Esophagus (tissue), 2 donors: ENCODE measurements around the gene DAGLB. TPM values are rescaled to one million over a fixed set of nuclear protein-coding genes. Genes with fewer than 3 reads are reported as not detected.

Experiments used
- H3K27ac ChIP-seq, 2 donors: one replicate each; pipeline ENCODE4 v1.5.1; 2013; ENCODE audit warnings: low read depth in 2 of 2, mild to moderate bottlenecking in 2 of 2, inconsistent platforms in 1 of 2, low read length in 1 of 2, moderate library complexity in 1 of 2
- H3K27me3 ChIP-seq, 2 donors: one replicate each; pipeline ENCODE4 v1.6.1; 2013; ENCODE audit warnings: low read length in 2 of 2, control low read depth in 1 of 2, mild to moderate bottlenecking in 1 of 2; ENCODE audit not compliant: insufficient read depth in 2 of 2, control insufficient read depth in 1 of 2
- H3K36me3 ChIP-seq, 2 donors: one replicate each; pipeline ENCODE4 v1.6.1; 2013; ENCODE audit warnings: low read length in 1 of 2; ENCODE audit not compliant: control insufficient read depth in 2 of 2, insufficient read depth in 2 of 2
- H3K4me1 ChIP-seq, 2 donors: one replicate each; pipeline ENCODE4 v1.6.1; 2013; ENCODE audit warnings: low read length in 1 of 2; ENCODE audit not compliant: control insufficient read depth in 2 of 2, insufficient read depth in 2 of 2
- H3K4me3 ChIP-seq, 2 donors: one replicate each; pipeline ENCODE4 v1.5.1; 2013; ENCODE audit warnings: low read length in 2 of 2, mild to moderate bottlenecking in 2 of 2, low read depth in 1 of 2, moderate library complexity in 1 of 2
- H3K9me3 ChIP-seq, 2 donors: one replicate each; pipeline ENCODE4 v1.6.1; 2013; ENCODE audit warnings: mild to moderate bottlenecking in 2 of 2, low read depth in 1 of 2, low read length in 1 of 2, moderate library complexity in 1 of 2; ENCODE audit not compliant: control insufficient read depth in 2 of 2, insufficient read depth in 1 of 2
- WGBS, 2 donors: extraction: QIAGEN DNeasy Blood & Tissue Kit; methylation state at CpG; one replicate each; pipeline ENCODE4 v1.1.7; 2013; 5-methylcytosine and 5-hydroxymethylcytosine counted together
- polyA plus RNA-seq, 2 donors: library from polyadenylated mRNA; stranded (reverse); fragments of 200-250 nt; gene quantifications; one replicate each; pipeline ENCODE4 v1.2.3, GENCODE V29; 2013
- donor health status: healthy with polysubstance abuse.
- donor health status: Bipolar disorder and iron deficiency.

The DAGLB gene
- polyA plus RNA-seq, 2 donors = 8.4 to 9.2 TPM

- Histone ChIP-seq H3K4me1 (peaks cover 0 to 5% of the 10 kb centered on the region in 2 donors), H3K27ac (peak overlapping the region; percentile 89 to 98)
- WGBS, 2 donors = 25 to 26% methylated on average over 6 of the region's 6 CpGs
Observed at GRCh38 chr7:6482743-6483119, 35.0 kb upstream of the DAGLB start.

GRCh38 chr7:6482307-6482706 is 34.6 kb upstream of the DAGLB start:
- H3K9me3 ChIP-seq = no peaks in the 10 kb centered on the region
- no peaks in the 10 kb centered on the region for H3K27me3 ChIP-seq
- no peaks in the 10 kb centered on the region for H3K36me3 ChIP-seq
- peak overlapping the region in 1 of 2 donors; percentile 97 for H3K4me3 ChIP-seq
- H3K27ac ChIP-seq = no peak overlapping the region
- peaks cover 0 to 5% of the 10 kb centered on the region in 2 donors for H3K4me1 ChIP-seq
- WGBS, 2 donors = 54 to 66% methylated on average over 4 of the region's 4 CpGs

More at GRCh38 chr7:6482743-6483119, 35.0 kb upstream of the DAGLB start:
- Histone ChIP-seq H3K9me3 (no peaks in the 10 kb centered on the region), H3K4me3 (peak overlapping the region; percentile 92 to 97), H3K27me3 (no peaks in the 10 kb centered on the region), H3K36me3 (no peaks in the 10 kb centered on the region)

- Histone ChIP-seq H3K36me3 (no peaks in the 10 kb centered on the region), H3K4me1 (peaks cover 0 to 7% of the 10 kb centered on the region in 2 donors), H3K27ac (no peak overlapping the region), H3K27me3 (no peaks in the 10 kb centered on the region), H3K4me3 (no peak overlapping the region), H3K9me3 (no peaks in the 10 kb centered on the region)
- 57 to 68% methylated on average over 6 of the region's 6 CpGs for WGBS, 2 donors
Observed at GRCh38 chr7:6481445-6481844, 33.7 kb upstream of the DAGLB start.

GRCh38 chr7:6480323-6480660 is 32.5 kb upstream of the DAGLB start:
- H3K4me3 ChIP-seq = no peak overlapping the region

GRCh38 chr7:6479067-6479466 is 31.3 kb upstream of the DAGLB start:
- no peaks in the 10 kb centered on the region for H3K9me3 ChIP-seq
- no peaks in the 10 kb centered on the region for H3K27me3 ChIP-seq
- no peak overlapping the region for H3K4me3 ChIP-seq
- peaks cover 0 to 2% of the 10 kb centered on the region in 2 donors for H3K36me3 ChIP-seq
- no peak overlapping the region for H3K27ac ChIP-seq
- H3K4me1 ChIP-seq = peaks cover 0 to 5% of the 10 kb centered on the region in 2 donors
- WGBS, 2 donors = 84 to 89% methylated on average over 8 of the region's 8 CpGs

More at GRCh38 chr7:6480323-6480660, 32.5 kb upstream of the DAGLB start:
- Histone ChIP-seq H3K4me1 (peaks cover 0 to 7% of the 10 kb centered on the region in 2 donors), H3K36me3 (no peaks in the 10 kb centered on the region), H3K27me3 (no peaks in the 10 kb centered on the region), H3K27ac (no peak overlapping the region), H3K9me3 (no peaks in the 10 kb centered on the region)
- whole genome bisulfite sequencing, 2 donors = 52 to 72% methylated on average over 5 of the region's 5 CpGs

GRCh38 chr7:6478186-6478585 is 30.4 kb upstream of the DAGLB start:
- no peak overlapping the region for H3K27ac ChIP-seq
- 80 to 93% methylated on average over 7 of the region's 7 CpGs for WGBS, 2 donors
- H3K4me1 ChIP-seq = peaks cover 0 to 5% of the 10 kb centered on the region in 2 donors
- no peak overlapping the region for H3K4me3 ChIP-seq
- no peaks in the 10 kb centered on the region for H3K27me3 ChIP-seq
- no peaks in the 10 kb centered on the region for H3K9me3 ChIP-seq
- peaks cover 0 to 4% of the 10 kb centered on the region in 2 donors for H3K36me3 ChIP-seq

- no peaks in the 10 kb centered on the region for H3K27me3 ChIP-seq
- WGBS, 2 donors = 50 to 55% methylated on average over 1 of the region's 1 CpG
- no peak overlapping the region for H3K4me3 ChIP-seq
- no peak overlapping the region for H3K27ac ChIP-seq
- peaks cover 0 to 6% of the 10 kb centered on the region in 2 donors for H3K36me3 ChIP-seq
- peaks cover 0 to 5% of the 10 kb centered on the region in 2 donors for H3K4me1 ChIP-seq
- no peaks in the 10 kb centered on the region for H3K9me3 ChIP-seq
Observed at GRCh38 chr7:6477318-6477660, 29.5 kb upstream of the DAGLB start.

GRCh38 chr7:6476596-6477317 is 29.0 kb upstream of the DAGLB start:
- Histone ChIP-seq H3K4me1 (peaks cover 0 to 5% of the 10 kb centered on the region in 2 donors), H3K4me3 (no peak overlapping the region), H3K36me3 (peaks cover 0 to 11% of the 10 kb centered on the region in 2 donors), H3K27me3 (no peaks in the 10 kb centered on the region), H3K27ac (no peak overlapping the region), H3K9me3 (no peaks in the 10 kb centered on the region)
- 75 to 78% methylated on average over 7 of the region's 7 CpGs for WGBS, 2 donors

- peaks cover 0 to 11% of the 10 kb centered on the region in 2 donors for H3K36me3 ChIP-seq
- 79 to 81% methylated on average over 3 of the region's 3 CpGs for WGBS, 2 donors
- no peaks in the 10 kb centered on the region for H3K27me3 ChIP-seq
- no peak overlapping the region for H3K4me3 ChIP-seq
- H3K27ac ChIP-seq = no peak overlapping the region
- H3K4me1 ChIP-seq = peaks cover 0 to 5% of the 10 kb centered on the region in 2 donors
- no peaks in the 10 kb centered on the region for H3K9me3 ChIP-seq
Observed at GRCh38 chr7:6475433-6476186, 27.9 kb upstream of the DAGLB start.
